Bronchial smooth muscle cell (primary cell): ENCODE measurements around the gene FAM124A. TPM values are rescaled to one million over a fixed set of nuclear protein-coding genes. Genes with fewer than 3 reads are reported as not detected.

Source experiments
- total RNA-seq: library from RNA; depleted of rRNA; stranded (reverse); fragments of >200 nt; gene quantifications from 2 replicates; pipeline ENCODE4 v1.2.1, GENCODE V29; 2014

FAM124A gene
- under 0.01 TPM in 2 replicates for total RNA-seq

GRCh38 chr13:51222037-51222685 lies at the start of gene FAM124A:
Gene FAM124A (plus strand): TSS chr13:51222398. CDS start chr13:51222502, 104 bp downstream.

Other genes starting within 250 kb of the FAM124A start
- gene C13orf42, start 111.1 kb upstream of the FAM124A start, total RNA-seq, result not detected in 2 replicates
- not detected in 2 replicates for gene SERPINE3, start 117.3 kb downstream of the FAM124A start, total RNA-seq
- gene INTS6, start 230.6 kb downstream of the FAM124A start, total RNA-seq, result 27.4 and 33.3 TPM in 2 replicates